Measurements from ENCODE around the gene PALLD.

The PALLD gene

DNA sequence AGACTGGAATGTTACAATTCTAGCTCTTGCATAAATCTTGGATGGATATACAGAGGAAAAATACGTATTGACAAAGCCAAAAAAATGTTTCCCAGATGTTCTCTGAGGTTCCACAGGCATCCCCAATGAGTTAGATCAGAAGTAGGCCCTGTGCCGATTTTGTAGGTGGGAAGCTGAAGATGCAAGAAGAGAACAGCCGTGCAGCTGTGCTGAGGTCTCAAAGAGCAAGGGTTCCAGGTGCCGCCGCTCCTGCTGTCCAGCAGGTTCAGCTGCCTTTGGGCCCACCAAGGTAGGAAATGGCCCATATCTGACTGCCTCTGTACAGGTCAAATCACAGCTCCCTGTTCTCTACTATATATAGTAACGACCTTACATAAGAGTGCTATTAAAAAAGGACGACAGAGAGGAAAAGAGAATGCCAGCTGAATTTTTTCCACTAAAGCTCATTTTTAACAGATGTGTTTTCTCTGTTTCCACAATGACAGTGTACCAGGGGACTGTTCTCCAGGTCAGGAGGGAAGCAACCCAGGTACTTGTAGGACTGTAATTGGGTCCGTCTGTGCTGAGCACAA is 357.6 kb downstream of the PALLD start:
- whole genome bisulfite sequencing, 2 donors (ENCODE audit: extremely low coverage in 2 of 2, insufficient read length in 2 of 2, insufficient replicate concordance in 1 of 2): no CpG with 5 or more reads among the region's 8 CpGs
- Histone ChIP-seq H3K4me3 (ENCODE audit: low read length in 2 of 2) (no peak overlapping the region), H3K4me1 (ENCODE audit: control insufficient read depth in 2 of 2, insufficient read depth in 1 of 2, low read depth in 1 of 2, low read length in 2 of 2) (peaks cover 4 to 5% of the 10 kb centered on the region in 2 donors), H3K23ac (ENCODE audit: low read depth, low read length, poor library complexity) (no peak overlapping the region), H2BK5ac (ENCODE audit: low read length) (no peak overlapping the region), H3K27ac (replicated peaks; ENCODE audit: low read length) (no peak overlapping the region), H2BK15ac (ENCODE audit: low read length) (no peak overlapping the region), H3K27me3 (ENCODE audit: control insufficient read depth in 3 of 3, insufficient read depth in 3 of 3, low read depth in 1 of 3, low read length in 3 of 3) (no peaks in the 10 kb centered on the region), H3K14ac (ENCODE audit: low read length) (no peak overlapping the region), H4K91ac (ENCODE audit: low read depth, low read length, poor library complexity) (no peak overlapping the region), H3K4me2 (ENCODE audit: insufficient read depth, low read length, poor library complexity, severe bottlenecking) (no peak overlapping the region), H3K79me1 (ENCODE audit: low read depth, low read length) (peaks cover 2% of the 10 kb centered on the region), H2AFZ (ENCODE audit: low read length) (no peak overlapping the region), H2BK12ac (ENCODE audit: low read length) (no peak overlapping the region), H3K9ac (ENCODE audit: low read depth, low read length, poor library complexity) (no peak overlapping the region), H4K8ac (ENCODE audit: low read depth, low read length) (no peak overlapping the region), H3K4ac (ENCODE audit: low read length) (no peak overlapping the region), H3K36me3 (replicated peaks in 1 of 2; ENCODE audit: control insufficient read depth in 2 of 2, insufficient read depth in 2 of 2, low read length in 2 of 2) (peaks cover 23 to 64% of the 10 kb centered on the region in 2 donors), H2BK120ac (ENCODE audit: low read depth, low read length) (no peak overlapping the region), H3K9me3 (replicated peaks in 1 of 2; ENCODE audit: control insufficient read depth in 2 of 2, insufficient read depth in 1 of 2, low read depth in 1 of 2, low read length in 2 of 2) (peaks cover 0 to 5% of the 10 kb centered on the region in 2 donors), H2AK5ac (ENCODE audit: low read depth, low read length) (no peak overlapping the region), H3K18ac (ENCODE audit: low read length) (no peak overlapping the region)
- no peak for DNase-seq (ENCODE audit: low spot score)

GRCh38 chr4:168856312-168856711 is 359.5 kb downstream of the PALLD start:
- Histone ChIP-seq H3K4ac (ENCODE audit: low read length) (no peak overlapping the region), H2BK120ac (ENCODE audit: low read depth, low read length) (no peak overlapping the region), H4K8ac (ENCODE audit: low read depth, low read length) (no peak overlapping the region), H2AFZ (ENCODE audit: low read length) (no peak overlapping the region), H4K91ac (ENCODE audit: low read depth, low read length, poor library complexity) (no peak overlapping the region), H3K9me3 (replicated peaks in 1 of 2; ENCODE audit: control insufficient read depth in 2 of 2, insufficient read depth in 1 of 2, low read depth in 1 of 2, low read length in 2 of 2) (peaks cover 0 to 5% of the 10 kb centered on the region in 2 donors), H3K79me1 (ENCODE audit: low read depth, low read length) (no peaks in the 10 kb centered on the region), H2BK5ac (ENCODE audit: low read length) (no peak overlapping the region), H3K23ac (ENCODE audit: low read depth, low read length, poor library complexity) (no peak overlapping the region), H3K4me1 (ENCODE audit: control insufficient read depth in 2 of 2, insufficient read depth in 1 of 2, low read depth in 1 of 2, low read length in 2 of 2) (peaks cover 0 to 7% of the 10 kb centered on the region in 2 donors), H3K18ac (ENCODE audit: low read length) (no peak overlapping the region), H2BK12ac (ENCODE audit: low read length) (no peak overlapping the region), H3K14ac (ENCODE audit: low read length) (no peak overlapping the region), H3K27me3 (ENCODE audit: control insufficient read depth in 3 of 3, insufficient read depth in 3 of 3, low read depth in 1 of 3, low read length in 3 of 3) (no peaks in the 10 kb centered on the region), H3K36me3 (replicated peaks in 1 of 2; ENCODE audit: control insufficient read depth in 2 of 2, insufficient read depth in 2 of 2, low read length in 2 of 2) (peaks cover 21 to 72% of the 10 kb centered on the region in 2 donors), H3K27ac (replicated peaks; ENCODE audit: low read length) (no peak overlapping the region), H3K9ac (ENCODE audit: low read depth, low read length, poor library complexity) (no peak overlapping the region), H3K4me2 (ENCODE audit: insufficient read depth, low read length, poor library complexity, severe bottlenecking) (no peak overlapping the region), H3K4me3 (ENCODE audit: low read length in 2 of 2) (no peak overlapping the region), H2BK15ac (ENCODE audit: low read length) (no peak overlapping the region), H2AK5ac (ENCODE audit: low read depth, low read length) (no peak overlapping the region)
- DNase-seq (ENCODE audit: low spot score): no peak
- no CpG with 5 or more reads among the region's 2 CpGs for WGBS, 2 donors (ENCODE audit: extremely low coverage in 2 of 2, insufficient read length in 2 of 2, insufficient replicate concordance in 1 of 2)

DNA sequence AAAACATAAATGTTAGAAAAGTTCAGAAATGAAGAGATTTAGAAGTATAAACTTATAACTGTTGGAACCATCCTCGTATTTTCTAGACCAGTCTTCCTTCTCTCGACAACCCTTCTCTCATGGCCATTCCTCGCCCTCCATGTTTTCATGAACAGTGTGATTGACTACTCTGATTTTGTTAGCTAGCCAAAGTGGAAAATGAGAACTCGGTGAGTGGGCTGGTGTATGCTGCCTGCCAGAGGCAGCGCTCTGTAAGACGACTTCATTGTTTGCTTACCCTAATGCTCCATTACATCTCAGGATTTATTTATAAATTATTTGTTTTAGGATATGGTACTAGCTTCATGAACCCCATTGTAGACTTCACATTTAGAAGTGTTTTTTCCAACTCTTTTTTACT is 360.2 kb downstream of the PALLD start:
- Histone ChIP-seq H3K4me3 (ENCODE audit: low read length in 2 of 2) (no peak overlapping the region), H3K4ac (ENCODE audit: low read length) (no peak overlapping the region), H3K9me3 (replicated peaks in 1 of 2; ENCODE audit: control insufficient read depth in 2 of 2, insufficient read depth in 1 of 2, low read depth in 1 of 2, low read length in 2 of 2) (peaks cover 0 to 5% of the 10 kb centered on the region in 2 donors), H3K27me3 (ENCODE audit: control insufficient read depth in 3 of 3, insufficient read depth in 3 of 3, low read depth in 1 of 3, low read length in 3 of 3) (no peaks in the 10 kb centered on the region), H2BK15ac (ENCODE audit: low read length) (no peak overlapping the region), H3K23ac (ENCODE audit: low read depth, low read length, poor library complexity) (no peak overlapping the region), H3K14ac (ENCODE audit: low read length) (no peak overlapping the region), H2BK5ac (ENCODE audit: low read length) (no peak overlapping the region), H3K27ac (replicated peaks; ENCODE audit: low read length) (no peak overlapping the region), H2AK5ac (ENCODE audit: low read depth, low read length) (no peak overlapping the region), H3K9ac (ENCODE audit: low read depth, low read length, poor library complexity) (no peak overlapping the region), H3K4me2 (ENCODE audit: insufficient read depth, low read length, poor library complexity, severe bottlenecking) (no peak overlapping the region), H4K91ac (ENCODE audit: low read depth, low read length, poor library complexity) (no peak overlapping the region), H2BK12ac (ENCODE audit: low read length) (no peak overlapping the region), H2AFZ (ENCODE audit: low read length) (no peak overlapping the region), H3K4me1 (ENCODE audit: control insufficient read depth in 2 of 2, insufficient read depth in 1 of 2, low read depth in 1 of 2, low read length in 2 of 2) (peaks cover 0 to 7% of the 10 kb centered on the region in 2 donors), H3K18ac (ENCODE audit: low read length) (no peak overlapping the region), H2BK120ac (ENCODE audit: low read depth, low read length) (no peak overlapping the region), H3K79me1 (ENCODE audit: low read depth, low read length) (no peaks in the 10 kb centered on the region), H3K36me3 (replicated peaks in 1 of 2; ENCODE audit: control insufficient read depth in 2 of 2, insufficient read depth in 2 of 2, low read length in 2 of 2) (peaks cover 18 to 69% of the 10 kb centered on the region in 2 donors), H4K8ac (ENCODE audit: low read depth, low read length) (no peak overlapping the region)
- DNase-seq (ENCODE audit: low spot score): no peak
- no CpG with 5 or more reads among the region's 6 CpGs for WGBS, 2 donors (ENCODE audit: extremely low coverage in 2 of 2, insufficient read length in 2 of 2, insufficient replicate concordance in 1 of 2)

GRCh38 chr4:168857546-168858314 is 360.9 kb downstream of the PALLD start:
- Histone ChIP-seq H3K27me3 (ENCODE audit: control insufficient read depth in 3 of 3, insufficient read depth in 3 of 3, low read depth in 1 of 3, low read length in 3 of 3) (no peaks in the 10 kb centered on the region), H3K4me1 (ENCODE audit: control insufficient read depth in 2 of 2, insufficient read depth in 1 of 2, low read depth in 1 of 2, low read length in 2 of 2) (peaks cover 0 to 7% of the 10 kb centered on the region in 2 donors), H3K14ac (ENCODE audit: low read length) (no peak overlapping the region), H2BK12ac (ENCODE audit: low read length) (no peak overlapping the region), H3K4me2 (ENCODE audit: insufficient read depth, low read length, poor library complexity, severe bottlenecking) (no peak overlapping the region), H2AK5ac (ENCODE audit: low read depth, low read length) (no peak overlapping the region), H4K91ac (ENCODE audit: low read depth, low read length, poor library complexity) (no peak overlapping the region), H3K9ac (ENCODE audit: low read depth, low read length, poor library complexity) (no peak overlapping the region), H4K8ac (ENCODE audit: low read depth, low read length) (no peak overlapping the region), H2AFZ (ENCODE audit: low read length) (no peak overlapping the region), H3K27ac (replicated peaks; ENCODE audit: low read length) (no peak overlapping the region), H3K4me3 (ENCODE audit: low read length in 2 of 2) (no peak overlapping the region), H3K79me1 (ENCODE audit: low read depth, low read length) (peaks cover 1% of the 10 kb centered on the region), H2BK120ac (ENCODE audit: low read depth, low read length) (no peak overlapping the region), H3K18ac (ENCODE audit: low read length) (no peak overlapping the region), H3K36me3 (replicated peaks in 1 of 2; ENCODE audit: control insufficient read depth in 2 of 2, insufficient read depth in 2 of 2, low read length in 2 of 2) (peaks cover 18 to 74% of the 10 kb centered on the region in 2 donors), H2BK15ac (ENCODE audit: low read length) (no peak overlapping the region), H3K4ac (ENCODE audit: low read length) (no peak overlapping the region), H3K23ac (ENCODE audit: low read depth, low read length, poor library complexity) (no peak overlapping the region), H2BK5ac (ENCODE audit: low read length) (no peak overlapping the region), H3K9me3 (replicated peaks in 1 of 2; ENCODE audit: control insufficient read depth in 2 of 2, insufficient read depth in 1 of 2, low read depth in 1 of 2, low read length in 2 of 2) (peaks cover 0 to 5% of the 10 kb centered on the region in 2 donors)
- no peak for DNase-seq (ENCODE audit: low spot score)
- WGBS, 2 donors (ENCODE audit: extremely low coverage in 2 of 2, insufficient read length in 2 of 2, insufficient replicate concordance in 1 of 2): no CpG with 5 or more reads among the region's 5 CpGs

Data from neuronal stem cell (in vitro differentiated cells).